Ascending aorta (tissue), 2 donors: ENCODE results near the gene DAAM2. TPM values are rescaled to one million over a fixed set of nuclear protein-coding genes. Genes with fewer than 3 reads are reported as not detected.
A peak's percentile ranks its signal among the peaks of the same experiment; 100 is the strongest.

Experiments
- DNase-seq, 2 donors: peaks; one replicate each; pipeline ENCODE4 v3.0.0-alpha.2; 2019; ENCODE audit warnings: low spot score in 2 of 2
- H3K27ac ChIP-seq, 2 donors: fragments of 200-600 bp; sonication (generic); one replicate each; pipeline ENCODE4 v1.5.1; 2016 to 2017; ENCODE audit warnings: mild to moderate bottlenecking in 1 of 2
- H3K27me3 ChIP-seq: fragments of 200-600 bp; sonication (generic); one replicate; pipeline ENCODE4 v1.5.1; 2017
- H3K36me3 ChIP-seq, 2 donors: fragments of 200-600 bp; sonication (generic); one replicate each; pipeline ENCODE4 v1.5.1; 2016
- H3K4me1 ChIP-seq, 2 donors: fragments of 200-600 bp; sonication (generic); one replicate each; pipeline ENCODE4 v1.5.1; 2016 to 2017; ENCODE audit warnings: mild to moderate bottlenecking in 1 of 2
- H3K4me3 ChIP-seq, 2 donors: fragments of 200-600 bp; sonication (generic); one replicate each; pipeline ENCODE4 v1.5.1; 2016 to 2017; ENCODE audit warnings: mild to moderate bottlenecking in 1 of 2
- H3K9me3 ChIP-seq, 2 donors: fragments of 200-600 bp; sonication (generic); one replicate each; pipeline ENCODE4 v1.5.1; 2016
- intact Hi-C: fragments of 100-400 bp; cut with DNase I; formaldehyde crosslinking; loops from one replicate; pipeline ENCODE4 v1.15.1; 2023
- total RNA-seq: library from RNA; depleted of rRNA; stranded (reverse); fragments of >200 nt; gene quantifications from one replicate; pipeline ENCODE4 v1.1.0, GENCODE V29; 2016
- TF ChIP-seq, protein P1 (sequence below), 3 experiments: fragments of 200-600 bp in 2 of 3; fragments of 450-650 bp in 1 of 3; sonication (generic) in 2 of 3; IDR thresholded peaks; one replicate each; pipeline ENCODE4 v1.5.1; 2016 to 2019; ENCODE audit warnings: antibody characterized with exemption in 3 of 3, mild to moderate bottlenecking in 1 of 3, moderate library complexity in 1 of 3

Gene DAAM2
- total RNA-seq, 1 donor from 2014 or later: 44.0 TPM

DNA sequence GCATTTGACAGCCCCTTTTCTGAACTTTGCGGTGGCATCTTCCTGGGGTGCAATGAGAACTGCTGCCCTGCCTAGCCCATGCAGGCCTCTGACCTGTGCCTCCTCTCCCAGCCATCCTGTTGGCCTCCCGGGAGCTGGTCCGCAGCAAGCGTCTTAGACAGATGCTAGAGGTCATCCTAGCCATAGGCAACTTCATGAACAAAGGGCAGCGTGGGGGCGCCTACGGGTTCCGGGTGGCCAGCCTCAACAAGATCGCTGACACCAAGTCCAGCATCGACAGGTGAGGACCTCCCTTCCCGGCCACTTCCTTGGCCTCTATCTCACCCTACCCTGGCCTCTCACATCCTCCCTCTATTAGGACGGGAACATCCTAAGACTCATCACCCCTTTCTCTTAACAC, 104.5 kb downstream of the DAAM2 start:
- H3K9me3 ChIP-seq: no peaks in the 10 kb centered on the region
- no peak overlapping the region for H3K27ac ChIP-seq
- peaks cover 43 to 75% of the 10 kb centered on the region in 2 donors for H3K36me3 ChIP-seq
- intact Hi-C loops: no loop called here
- H3K4me1 ChIP-seq: peaks cover 0 to 7% of the 10 kb centered on the region in 2 donors
- no peak for DNase-seq
- no peaks in the 10 kb centered on the region for H3K27me3 ChIP-seq
- TF ChIP-seq, protein P1, sequence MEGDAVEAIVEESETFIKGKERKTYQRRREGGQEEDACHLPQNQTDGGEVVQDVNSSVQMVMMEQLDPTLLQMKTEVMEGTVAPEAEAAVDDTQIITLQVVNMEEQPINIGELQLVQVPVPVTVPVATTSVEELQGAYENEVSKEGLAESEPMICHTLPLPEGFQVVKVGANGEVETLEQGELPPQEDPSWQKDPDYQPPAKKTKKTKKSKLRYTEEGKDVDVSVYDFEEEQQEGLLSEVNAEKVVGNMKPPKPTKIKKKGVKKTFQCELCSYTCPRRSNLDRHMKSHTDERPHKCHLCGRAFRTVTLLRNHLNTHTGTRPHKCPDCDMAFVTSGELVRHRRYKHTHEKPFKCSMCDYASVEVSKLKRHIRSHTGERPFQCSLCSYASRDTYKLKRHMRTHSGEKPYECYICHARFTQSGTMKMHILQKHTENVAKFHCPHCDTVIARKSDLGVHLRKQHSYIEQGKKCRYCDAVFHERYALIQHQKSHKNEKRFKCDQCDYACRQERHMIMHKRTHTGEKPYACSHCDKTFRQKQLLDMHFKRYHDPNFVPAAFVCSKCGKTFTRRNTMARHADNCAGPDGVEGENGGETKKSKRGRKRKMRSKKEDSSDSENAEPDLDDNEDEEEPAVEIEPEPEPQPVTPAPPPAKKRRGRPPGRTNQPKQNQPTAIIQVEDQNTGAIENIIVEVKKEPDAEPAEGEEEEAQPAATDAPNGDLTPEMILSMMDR (IDR thresholded peaks at IDR 0.05): no peak
- H3K4me3 ChIP-seq: no peak overlapping the region

DNA sequence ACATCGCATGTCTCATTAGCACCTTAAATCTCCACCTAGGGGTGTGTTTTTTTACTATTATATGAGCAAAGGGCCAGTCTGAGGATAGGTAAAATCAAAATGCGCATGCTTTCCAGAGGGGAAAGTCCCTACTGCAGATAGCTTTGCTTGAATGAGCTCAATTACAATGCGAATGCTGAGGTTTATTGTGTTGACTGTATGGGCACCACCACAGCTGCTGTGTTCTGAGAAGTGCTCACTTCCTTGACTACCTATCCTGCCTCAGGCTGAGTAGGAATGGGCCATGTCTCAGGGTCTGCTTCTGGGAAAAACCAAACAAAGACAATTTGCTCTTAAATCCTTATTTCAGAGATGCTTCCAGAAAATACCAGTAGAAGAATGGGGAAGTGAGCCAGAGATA, 105.5 kb downstream of the DAAM2 start:
- H3K4me1 ChIP-seq: no peaks in the 10 kb centered on the region
- intact Hi-C loops: no loop called here
- no peaks in the 10 kb centered on the region for H3K27me3 ChIP-seq
- H3K27ac ChIP-seq: peak overlapping the region in 1 of 2 donors; percentile 16
- H3K9me3 ChIP-seq: no peaks in the 10 kb centered on the region
- TF ChIP-seq, protein P1 (IDR thresholded peaks at IDR 0.05): no peak
- peaks cover 49 to 71% of the 10 kb centered on the region in 2 donors for H3K36me3 ChIP-seq
- H3K4me3 ChIP-seq: no peak overlapping the region
- DNase-seq: no peak

DNA sequence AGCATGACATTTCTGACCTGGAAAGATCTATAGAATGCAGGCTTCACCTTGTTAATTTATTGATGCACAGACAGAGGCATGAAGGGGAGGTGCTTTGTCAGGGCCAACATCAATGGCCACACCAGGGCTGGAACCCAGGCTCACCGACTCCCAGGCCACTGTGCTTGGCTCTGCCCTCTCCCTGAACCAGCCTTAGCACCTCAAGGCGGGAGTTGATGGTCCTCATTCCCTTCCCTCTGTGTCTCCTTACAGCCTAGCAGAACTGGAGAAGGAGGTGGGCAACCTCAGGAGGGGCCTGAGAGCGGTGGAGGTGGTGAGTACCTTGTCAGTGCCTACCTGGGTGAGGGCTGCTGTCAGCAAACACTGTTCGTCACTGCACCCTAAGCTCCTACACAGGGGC, 106.4 kb downstream of the DAAM2 start:
- peak in 1 of 2 donors; percentile 52 for DNase-seq
- intact Hi-C loops: no loop called here
- no peaks in the 10 kb centered on the region for H3K27me3 ChIP-seq
- H3K36me3 ChIP-seq: peaks cover 49 to 78% of the 10 kb centered on the region in 2 donors
- H3K9me3 ChIP-seq: no peaks in the 10 kb centered on the region
- TF ChIP-seq, protein P1 (IDR thresholded peaks at IDR 0.05): no peak
- H3K4me3 ChIP-seq: no peak overlapping the region
- H3K4me1 ChIP-seq: no peaks in the 10 kb centered on the region
- H3K27ac ChIP-seq: no peak overlapping the region

DNA sequence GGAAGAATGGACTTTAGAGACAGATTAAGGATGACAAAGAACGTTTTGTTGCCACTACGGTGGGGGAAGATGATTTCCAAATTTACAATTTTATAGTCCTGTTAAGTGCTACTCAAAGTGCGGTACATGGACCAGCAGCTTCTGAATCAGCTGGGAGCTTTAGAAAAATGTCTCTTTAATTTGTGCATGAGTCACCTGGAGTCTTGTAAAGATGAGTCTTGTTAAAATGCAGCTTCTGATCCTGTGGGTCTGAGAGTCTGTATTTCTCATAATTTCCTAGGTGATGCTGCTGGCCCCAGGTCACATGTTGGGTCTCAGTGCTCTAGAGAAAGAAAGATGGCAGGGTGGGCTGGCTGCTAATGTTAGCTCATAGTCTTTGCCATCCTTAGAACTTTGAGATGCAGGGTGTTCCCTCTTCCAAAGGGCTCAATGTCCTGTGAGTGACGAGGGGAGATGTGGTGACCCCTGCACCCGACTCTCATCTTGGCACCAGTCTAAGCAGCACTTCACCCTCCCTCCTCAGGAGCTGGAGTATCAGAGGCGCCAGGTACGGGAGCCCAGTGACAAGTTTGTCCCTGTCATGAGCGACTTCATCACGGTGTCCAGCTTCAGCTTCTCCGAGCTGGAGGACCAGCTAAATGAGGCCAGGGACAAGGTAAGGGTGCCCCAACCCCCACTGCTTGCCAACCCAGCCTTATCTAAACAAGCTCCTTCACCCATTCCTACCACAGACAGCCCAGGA, 107.5 kb downstream of the DAAM2 start:
- H3K27ac ChIP-seq: no peak overlapping the region
- TF ChIP-seq, protein P1 (IDR thresholded peaks at IDR 0.05): no peak
- H3K36me3 ChIP-seq: peaks cover 55 to 80% of the 10 kb centered on the region in 2 donors

DNA sequence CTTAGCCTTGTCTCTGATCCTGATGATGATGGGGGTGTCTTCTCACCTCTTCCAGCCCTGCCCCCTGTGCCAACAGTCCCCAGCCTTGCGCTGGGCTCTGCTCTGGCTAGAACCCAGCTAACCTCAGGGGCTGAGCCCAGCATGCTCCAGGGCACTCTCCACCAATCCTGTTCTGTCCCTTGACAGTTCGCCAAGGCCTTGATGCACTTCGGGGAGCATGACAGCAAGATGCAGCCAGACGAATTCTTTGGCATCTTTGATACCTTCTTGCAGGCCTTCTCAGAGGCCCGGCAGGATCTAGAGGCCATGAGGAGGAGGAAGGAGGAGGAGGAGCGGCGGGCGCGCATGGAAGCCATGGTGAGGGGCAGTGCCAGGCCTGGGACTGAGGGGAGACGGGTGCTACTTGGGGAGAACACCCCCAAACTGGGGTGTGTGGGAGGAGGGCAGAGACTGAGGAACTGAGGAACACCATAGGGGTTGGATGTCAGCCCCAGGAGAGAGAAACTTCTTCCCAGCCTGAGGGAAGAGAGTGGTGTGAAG, 109.0 kb downstream of the DAAM2 start:
- TF ChIP-seq, protein P1 (IDR thresholded peaks at IDR 0.05): no peak
- Histone ChIP-seq H3K4me3 (no peak overlapping the region), H3K27ac (peak overlapping the region; percentile 3 to 16), H3K4me1 (no peaks in the 10 kb centered on the region), H3K27me3 (no peaks in the 10 kb centered on the region), H3K9me3 (no peaks in the 10 kb centered on the region), H3K36me3 (peaks cover 51 to 81% of the 10 kb centered on the region in 2 donors)
- DNase-seq: no peak
- intact Hi-C loops: no loop called here

More for the DNA sequence above, 107.5 kb downstream of the DAAM2 start:
- Histone ChIP-seq H3K4me3 (no peak overlapping the region), H3K27me3 (no peaks in the 10 kb centered on the region), H3K9me3 (no peaks in the 10 kb centered on the region), H3K4me1 (no peaks in the 10 kb centered on the region)
- intact Hi-C loops: no loop called here
- DNase-seq: no peak
